IPS DF 6.9 (cell line): ENCODE results near the gene B9D1.

Experiments used
- DNase-seq: peaks from one replicate; pipeline ENCODE4 v3.0.0-alpha.2; 2013; ENCODE audit warnings: low read depth, low spot score
- H3K27ac ChIP-seq: one replicate; pipeline ENCODE4 v1.5.1; 2013; ENCODE audit warnings: low read length, control low read depth
- H3K27me3 ChIP-seq: 2 replicates; pipeline ENCODE4 v1.6.1; 2013; ENCODE audit warnings: mild to moderate bottlenecking, low read length; ENCODE audit not compliant: control insufficient read depth, insufficient read depth
- H3K36me3 ChIP-seq: 2 replicates; pipeline ENCODE4 v1.6.1; 2013; ENCODE audit warnings: low read length; ENCODE audit not compliant: control insufficient read depth, insufficient read depth
- H3K4me1 ChIP-seq: 2 replicates; pipeline ENCODE4 v1.6.1; 2013; ENCODE audit warnings: low read length; ENCODE audit not compliant: control insufficient read depth, insufficient read depth
- H3K4me3 ChIP-seq: 2 replicates; pipeline ENCODE4 v1.5.1; 2013; ENCODE audit warnings: mild to moderate bottlenecking, low read length
- H3K9me3 ChIP-seq: 2 replicates; pipeline ENCODE4 v1.6.1; 2013; ENCODE audit warnings: low read length, inconsistent platforms; ENCODE audit not compliant: control insufficient read depth, insufficient read depth
- WGBS: extraction: QIAGEN DNeasy Blood & Tissue Kit; methylation state at CpG from one replicate; pipeline ENCODE4 v1.1.7; 2013; ENCODE audit warnings: mixed read lengths, missing lambda C conversion rate; ENCODE audit not compliant: insufficient read length, insufficient coverage; 5-methylcytosine and 5-hydroxymethylcytosine counted together

B9D1 gene

GRCh38 chr17:19299866-19300265 is 62.7 kb downstream of the B9D1 start:
- Histone ChIP-seq H3K9me3 (no peaks in the 10 kb centered on the region), H3K27me3 (no peaks in the 10 kb centered on the region), H3K4me3 (no peak overlapping the region), H3K36me3 (no peaks in the 10 kb centered on the region), H3K4me1 (no peaks in the 10 kb centered on the region), H3K27ac (no peak overlapping the region)
- DNase-seq: no peak
- WGBS: no CpG with 5 or more reads among the region's 7 CpGs

DNA sequence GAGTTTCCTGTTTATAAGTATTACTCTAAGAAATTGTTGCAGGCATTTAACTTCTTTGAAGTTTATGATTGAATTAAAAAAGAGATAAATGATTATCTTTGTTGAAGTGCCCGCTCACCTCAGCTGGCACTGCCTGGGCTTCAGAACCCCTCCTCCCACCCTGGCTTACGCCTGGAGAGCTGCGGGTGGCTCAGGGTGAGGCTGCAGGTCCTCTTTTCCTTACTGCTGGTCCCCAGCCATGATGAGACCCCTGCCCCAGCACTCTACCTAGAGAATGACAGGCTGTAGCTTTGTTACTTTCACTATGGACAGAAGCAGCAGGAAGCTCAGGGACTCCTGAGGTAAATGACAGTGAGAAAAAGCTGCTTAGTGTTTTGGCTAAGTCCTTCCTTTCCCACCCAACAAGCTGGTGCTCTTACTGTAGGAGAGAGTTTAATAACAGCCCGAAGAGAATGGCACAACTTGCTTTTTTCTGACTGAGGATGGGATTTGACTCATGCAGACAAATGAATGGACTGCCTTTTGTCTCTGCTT is 63.2 kb downstream of the B9D1 start:
- no peak overlapping the region for H3K4me3 ChIP-seq
- no peak overlapping the region for H3K27ac ChIP-seq
- no peak for DNase-seq
- H3K36me3 ChIP-seq: no peaks in the 10 kb centered on the region
- no CpG with 5 or more reads among the region's 4 CpGs for WGBS
- H3K27me3 ChIP-seq: no peaks in the 10 kb centered on the region
- H3K9me3 ChIP-seq: no peaks in the 10 kb centered on the region
- H3K4me1 ChIP-seq: no peaks in the 10 kb centered on the region

GRCh38 chr17:19298569-19299213 is 63.8 kb downstream of the B9D1 start:
- Histone ChIP-seq H3K27ac (no peak overlapping the region), H3K4me3 (no peak overlapping the region), H3K9me3 (no peaks in the 10 kb centered on the region), H3K27me3 (no peaks in the 10 kb centered on the region), H3K36me3 (no peaks in the 10 kb centered on the region), H3K4me1 (no peaks in the 10 kb centered on the region)
- DNase-seq: no peak
- no CpG with 5 or more reads among the region's 6 CpGs for WGBS

DNA sequence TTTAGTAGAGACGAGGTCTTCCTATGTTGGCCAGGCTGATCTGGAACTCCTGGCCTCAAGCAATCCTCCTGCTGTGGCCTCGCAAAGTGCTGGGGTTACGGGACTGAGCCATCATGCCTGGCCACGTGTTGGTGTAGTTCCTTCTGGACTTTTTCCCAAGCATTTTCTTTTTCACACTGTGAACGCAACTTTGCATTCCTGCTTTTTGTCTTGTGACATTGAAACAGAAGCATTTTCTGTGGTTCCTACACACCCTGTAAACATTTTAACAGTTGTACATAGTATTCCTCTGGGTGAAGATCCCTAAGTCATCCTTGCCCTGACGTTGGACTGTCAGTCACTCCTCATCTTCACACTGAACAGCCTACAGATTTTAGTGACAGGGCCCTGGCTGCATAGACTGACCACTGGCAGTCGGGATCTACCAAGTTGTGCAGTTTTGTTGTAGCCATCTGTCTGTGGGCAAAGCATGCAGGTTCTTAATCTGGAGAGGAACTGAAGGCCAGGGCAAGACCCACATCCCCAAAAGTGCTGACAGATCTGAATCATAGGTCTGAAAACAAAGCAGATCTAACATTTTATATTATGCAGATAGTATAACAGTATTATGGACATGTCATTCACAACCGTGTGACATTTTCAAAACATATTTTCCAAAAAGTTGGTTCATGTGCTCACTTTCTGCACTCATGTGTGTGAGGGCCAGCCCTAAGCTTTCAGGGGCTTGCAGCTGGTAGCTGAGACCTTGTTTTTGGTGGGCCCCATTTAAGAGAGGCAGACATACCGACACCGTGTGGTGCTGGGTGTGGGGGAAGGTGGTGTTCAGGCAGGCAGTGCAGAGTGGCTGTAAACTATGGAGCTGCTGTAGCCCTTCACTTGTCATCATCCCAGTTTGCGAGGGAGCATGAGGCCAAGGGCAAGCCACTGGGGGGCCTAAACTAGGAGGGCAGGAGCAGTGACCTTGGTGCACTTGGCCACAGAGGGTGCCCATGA is 65.4 kb downstream of the B9D1 start:
- Histone ChIP-seq H3K9me3 (no peaks in the 10 kb centered on the region), H3K4me3 (no peak overlapping the region), H3K36me3 (no peaks in the 10 kb centered on the region), H3K27ac (no peak overlapping the region), H3K27me3 (no peaks in the 10 kb centered on the region), H3K4me1 (no peaks in the 10 kb centered on the region)
- DNase-seq: no peak
- no CpG with 5 or more reads among the region's 11 CpGs for WGBS

GRCh38 chr17:19295473-19296135 is 66.9 kb downstream of the B9D1 start:
- Histone ChIP-seq H3K36me3 (no peaks in the 10 kb centered on the region), H3K4me3 (no peak overlapping the region), H3K4me1 (no peaks in the 10 kb centered on the region), H3K9me3 (no peaks in the 10 kb centered on the region), H3K27me3 (no peaks in the 10 kb centered on the region), H3K27ac (no peak overlapping the region)
- no peak for DNase-seq
- WGBS: no CpG with 5 or more reads among the region's 8 CpGs

GRCh38 chr17:19294443-19294842 is 68.1 kb downstream of the B9D1 start:
- H3K27ac ChIP-seq: no peak overlapping the region
- no peaks in the 10 kb centered on the region for H3K9me3 ChIP-seq
- H3K36me3 ChIP-seq: no peaks in the 10 kb centered on the region
- no peaks in the 10 kb centered on the region for H3K27me3 ChIP-seq
- no peak for DNase-seq
- no peaks in the 10 kb centered on the region for H3K4me1 ChIP-seq
- H3K4me3 ChIP-seq: no peak overlapping the region
- WGBS: 100% methylated on average over 1 of the region's 3 CpGs
